Activated naive CD4-positive, alpha-beta T cell treated with anti-CD3 and anti-CD28 coated beads, Interleukin-2, amount 10 ng/mL, durations not matched to agents 7 days and 5 days (primary cell): Measurements from ENCODE around the gene ZNF277.
A peak's percentile ranks its signal among the peaks of the same experiment; 100 is the strongest.

ENCODE experiments used
- CTCF ChIA-PET: fragments of 350-600 bp; sonication (Branson Sonifier 250); formaldehyde crosslinking; loops from one replicate; lab custom pipeline; 2021; ENCODE audit warnings: antibody characterized with exemption; lab: Charles Lee
- DNase-seq: peaks from one replicate; pipeline ENCODE4 v3.0.0-alpha.2; 2020
- H3K27ac Mint-ChIP-seq: one replicate; pipeline ENCODE4 v1.8.0; 2021; ENCODE audit warnings: mild to moderate bottlenecking, moderate library complexity, mixed read lengths
- H3K27me3 Mint-ChIP-seq: one replicate; pipeline ENCODE4 v1.8.0; 2021; ENCODE audit warnings: mild to moderate bottlenecking, mixed read lengths
- H3K36me3 Mint-ChIP-seq: one replicate; pipeline ENCODE4 v1.8.0; 2021; ENCODE audit warnings: mixed read lengths
- H3K4me1 Mint-ChIP-seq: one replicate; pipeline ENCODE4 v1.8.0; 2021; ENCODE audit warnings: mixed read lengths
- H3K4me3 Mint-ChIP-seq: one replicate; pipeline ENCODE4 v1.8.0; 2021; ENCODE audit warnings: mild to moderate bottlenecking, moderate library complexity, mixed read lengths
- H3K9me3 Mint-ChIP-seq: one replicate; pipeline ENCODE4 v1.8.0; 2021; ENCODE audit warnings: mixed read lengths

The ZNF277 gene

GRCh38 chr7:112193915-112194502 is 12.5 kb upstream of the ZNF277 start:
- DNase-seq, result no peak
- CTCF ChIA-PET, result no interaction called here
- Mint-ChIP-seq H3K4me1 (no peaks in the 10 kb centered on the region), H3K27me3 (peaks cover 21% of the 10 kb centered on the region), H3K9me3 (no peaks in the 10 kb centered on the region), H3K27ac (no peak overlapping the region), H3K4me3 (no peak overlapping the region), H3K36me3 (no peaks in the 10 kb centered on the region)

GRCh38 chr7:112195717-112196116 is 10.8 kb upstream of the ZNF277 start:
- CTCF ChIA-PET, result no interaction called here
- Mint-ChIP-seq H3K9me3 (no peaks in the 10 kb centered on the region), H3K27ac (no peak overlapping the region), H3K4me3 (no peak overlapping the region), H3K4me1 (no peaks in the 10 kb centered on the region), H3K27me3 (peaks cover 21% of the 10 kb centered on the region), H3K36me3 (no peaks in the 10 kb centered on the region)
- DNase-seq, result no peak

- CTCF ChIA-PET, result no interaction called here
- no peaks in the 10 kb centered on the region for H3K36me3 Mint-ChIP-seq
- DNase-seq, result no peak
- H3K4me3 Mint-ChIP-seq, result no peak overlapping the region
- H3K4me1 Mint-ChIP-seq, result no peaks in the 10 kb centered on the region
- no peaks in the 10 kb centered on the region for H3K9me3 Mint-ChIP-seq
- peaks cover 27% of the 10 kb centered on the region for H3K27me3 Mint-ChIP-seq
- no peak overlapping the region for H3K27ac Mint-ChIP-seq
Observed at GRCh38 chr7:112197322-112197721, 9.2 kb upstream of the ZNF277 start.

GRCh38 chr7:112199035-112199655 is 7.3 kb upstream of the ZNF277 start:
- peaks cover 33% of the 10 kb centered on the region for H3K27me3 Mint-ChIP-seq
- H3K9me3 Mint-ChIP-seq, result no peaks in the 10 kb centered on the region
- CTCF ChIA-PET, result no interaction called here
- H3K27ac Mint-ChIP-seq, result no peak overlapping the region
- H3K36me3 Mint-ChIP-seq, result no peaks in the 10 kb centered on the region
- no peak for DNase-seq
- peaks cover 12% of the 10 kb centered on the region for H3K4me1 Mint-ChIP-seq
- H3K4me3 Mint-ChIP-seq, result no peak overlapping the region

- CTCF ChIA-PET, result no interaction called here
- Mint-ChIP-seq H3K27me3 (peaks cover 38% of the 10 kb centered on the region), H3K36me3 (no peaks in the 10 kb centered on the region), H3K4me1 (peaks cover 17% of the 10 kb centered on the region), H3K9me3 (no peaks in the 10 kb centered on the region), H3K27ac (no peak overlapping the region), H3K4me3 (no peak overlapping the region)
- no peak for DNase-seq
Observed at GRCh38 chr7:112199672-112200071, 6.8 kb upstream of the ZNF277 start.

GRCh38 chr7:112201411-112201810 is 5.1 kb upstream of the ZNF277 start:
- H3K9me3 Mint-ChIP-seq, result no peaks in the 10 kb centered on the region
- peaks cover 49% of the 10 kb centered on the region for H3K27me3 Mint-ChIP-seq
- no peaks in the 10 kb centered on the region for H3K36me3 Mint-ChIP-seq
- DNase-seq, result no peak
- H3K4me3 Mint-ChIP-seq, result no peak overlapping the region
- H3K27ac Mint-ChIP-seq, result no peak overlapping the region
- CTCF ChIA-PET, result no interaction called here
- H3K4me1 Mint-ChIP-seq, result peaks cover 28% of the 10 kb centered on the region

GRCh38 chr7:112201839-112202238 is 4.7 kb upstream of the ZNF277 start:
- DNase-seq, result no peak
- Mint-ChIP-seq H3K36me3 (no peaks in the 10 kb centered on the region), H3K27me3 (peaks cover 49% of the 10 kb centered on the region), H3K27ac (no peak overlapping the region), H3K9me3 (no peaks in the 10 kb centered on the region), H3K4me3 (no peak overlapping the region), H3K4me1 (peaks cover 29% of the 10 kb centered on the region)
- CTCF ChIA-PET, result no interaction called here

GRCh38 chr7:112202816-112203215 is 3.7 kb upstream of the ZNF277 start:
- Mint-ChIP-seq H3K9me3 (no peaks in the 10 kb centered on the region), H3K36me3 (no peaks in the 10 kb centered on the region), H3K4me3 (no peak overlapping the region), H3K27ac (no peak overlapping the region), H3K27me3 (peaks cover 47% of the 10 kb centered on the region), H3K4me1 (peaks cover 37% of the 10 kb centered on the region)
- no peak for DNase-seq
- CTCF ChIA-PET, result no interaction called here

- no peaks in the 10 kb centered on the region for H3K9me3 Mint-ChIP-seq
- no peak overlapping the region for H3K4me3 Mint-ChIP-seq
- peaks cover 42% of the 10 kb centered on the region for H3K27me3 Mint-ChIP-seq
- no peak overlapping the region for H3K27ac Mint-ChIP-seq
- DNase-seq, result no peak
- CTCF ChIA-PET, result no interaction called here
- H3K36me3 Mint-ChIP-seq, result no peaks in the 10 kb centered on the region
- H3K4me1 Mint-ChIP-seq, result peaks cover 40% of the 10 kb centered on the region
Observed at GRCh38 chr7:112203365-112203739, 3.1 kb upstream of the ZNF277 start.

GRCh38 chr7:112204499-112205342 is 1.8 kb upstream of the ZNF277 start:
- peak overlapping the region; percentile 96 for H3K4me3 Mint-ChIP-seq
- DNase-seq, result no peak
- H3K36me3 Mint-ChIP-seq, result no peaks in the 10 kb centered on the region
- H3K4me1 Mint-ChIP-seq, result peaks cover 44% of the 10 kb centered on the region
- H3K27me3 Mint-ChIP-seq, result peaks cover 42% of the 10 kb centered on the region
- no peak overlapping the region for H3K27ac Mint-ChIP-seq
- no peaks in the 10 kb centered on the region for H3K9me3 Mint-ChIP-seq
- CTCF ChIA-PET, result interaction anchor here (0.6 to 1.5 kb wide), 2 partner anchors 235 to 248 kb away, joined by 3 to 4 read pairs; no protein-coding TSS in a partner anchor

GRCh38 chr7:112205343-112206237 is 905 bp upstream of the ZNF277 start:
- CTCF ChIA-PET, result interaction anchor here (0.6 to 1.5 kb wide), 2 partner anchors 234 to 247 kb away, joined by 3 to 4 read pairs; no protein-coding TSS in a partner anchor
- Mint-ChIP-seq H3K9me3 (no peaks in the 10 kb centered on the region), H3K4me3 (peak overlapping the region; percentile 96), H3K27me3 (peaks cover 42% of the 10 kb centered on the region), H3K36me3 (no peaks in the 10 kb centered on the region), H3K27ac (peak overlapping the region; percentile 43), H3K4me1 (peaks cover 44% of the 10 kb centered on the region)
- peak; percentile 57 for DNase-seq

- H3K36me3 Mint-ChIP-seq, result peaks cover 3% of the 10 kb centered on the region
- CTCF ChIA-PET, result interaction anchor here (0.7 to 0.9 kb wide), 2 partner anchors 11 to 242 kb away, joined by 3 read pairs; no protein-coding TSS in a partner anchor
- H3K9me3 Mint-ChIP-seq, result no peaks in the 10 kb centered on the region
- peaks cover 36% of the 10 kb centered on the region for H3K27me3 Mint-ChIP-seq
- H3K27ac Mint-ChIP-seq, result peak overlapping the region; percentile 89
- DNase-seq, result no peak
- H3K4me3 Mint-ChIP-seq, result peak overlapping the region; percentile 96
- H3K4me1 Mint-ChIP-seq, result peaks cover 44% of the 10 kb centered on the region
Observed at GRCh38 chr7:112206991-112207592, 597 bp downstream of the ZNF277 start.

- H3K9me3 Mint-ChIP-seq, result no peaks in the 10 kb centered on the region
- peaks cover 3% of the 10 kb centered on the region for H3K36me3 Mint-ChIP-seq
- no peak overlapping the region for H3K27ac Mint-ChIP-seq
- no peak for DNase-seq
- CTCF ChIA-PET, result no interaction called here
- H3K4me1 Mint-ChIP-seq, result peaks cover 44% of the 10 kb centered on the region
- peaks cover 33% of the 10 kb centered on the region for H3K27me3 Mint-ChIP-seq
- H3K4me3 Mint-ChIP-seq, result peak overlapping the region; percentile 96
Observed at GRCh38 chr7:112207765-112208164, 1.3 kb downstream of the ZNF277 start.
